GM19452 (cell line): ENCODE results near the gene DISC1.
"Not testable (repeated sequence)": the region's sequence is repeated elsewhere in the genome, so short reads cannot be mapped to it uniquely, and the experiment has no call there.

Experiments used
- ATAC-seq: cut with Tn5 transposase; IDR thresholded peaks from one replicate; pipeline ENCODE4 v1.9.1; 2021; ENCODE audit not compliant: unreplicated experiment

The DISC1 gene

GRCh38 chr1:231872461-231872910 lies 245.9 kb downstream of the DISC1 start:
- ATAC-seq, result no peak

DNA sequence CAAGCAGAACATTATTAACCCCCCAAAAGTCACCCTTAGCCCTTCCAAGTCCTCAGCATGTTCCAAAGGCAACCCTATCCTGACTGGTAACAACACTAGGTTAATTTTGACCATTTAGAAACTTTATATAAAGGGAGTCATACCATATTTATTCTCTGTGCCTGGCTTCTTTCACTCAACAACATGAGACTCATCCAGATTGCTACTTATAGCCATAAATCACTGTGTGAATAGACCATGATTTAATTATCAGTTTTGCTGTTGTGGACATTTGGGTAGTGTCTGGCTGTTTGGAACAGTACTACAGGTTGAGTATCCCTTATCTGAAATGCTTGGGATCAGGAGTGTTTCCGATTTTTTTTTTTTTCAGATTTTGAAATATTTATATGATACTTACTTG lies 252.1 kb downstream of the DISC1 start:
- no peak for ATAC-seq

- no peak for ATAC-seq
Measured at GRCh38 chr1:231879296-231879695, 252.7 kb downstream of the DISC1 start.

GRCh38 chr1:231882333-231882732 lies 255.7 kb downstream of the DISC1 start:
- no peak for ATAC-seq

DNA sequence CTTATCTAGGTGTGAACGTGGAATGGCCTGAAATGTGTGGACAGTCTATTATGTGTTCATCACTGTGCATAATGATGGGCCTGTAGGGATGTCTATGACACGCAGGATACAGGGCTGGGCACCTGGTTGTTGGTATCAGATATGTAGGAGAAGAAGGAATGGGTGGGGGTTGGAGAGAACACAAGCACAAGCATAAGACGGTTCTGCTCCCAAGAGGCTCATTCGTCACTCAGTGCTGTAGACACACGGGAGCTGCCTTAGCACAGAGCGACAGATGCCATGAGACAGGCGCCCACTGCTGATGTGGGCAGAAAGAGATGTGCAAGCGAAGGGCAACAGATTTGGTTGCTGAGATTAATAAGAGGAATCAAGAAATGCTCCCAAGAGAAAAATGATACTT lies 256.2 kb downstream of the DISC1 start:
- no peak for ATAC-seq

GRCh38 chr1:231883382-231883781 lies 256.8 kb downstream of the DISC1 start:
- no peak for ATAC-seq

- ATAC-seq, result no peak
Measured at GRCh38 chr1:231885209-231885854, 258.7 kb downstream of the DISC1 start.

- no peak for ATAC-seq
Measured at GRCh38 chr1:231887166-231887565, 260.6 kb downstream of the DISC1 start.

GRCh38 chr1:231887866-231888265 lies 261.3 kb downstream of the DISC1 start:
- no peak for ATAC-seq

DNA sequence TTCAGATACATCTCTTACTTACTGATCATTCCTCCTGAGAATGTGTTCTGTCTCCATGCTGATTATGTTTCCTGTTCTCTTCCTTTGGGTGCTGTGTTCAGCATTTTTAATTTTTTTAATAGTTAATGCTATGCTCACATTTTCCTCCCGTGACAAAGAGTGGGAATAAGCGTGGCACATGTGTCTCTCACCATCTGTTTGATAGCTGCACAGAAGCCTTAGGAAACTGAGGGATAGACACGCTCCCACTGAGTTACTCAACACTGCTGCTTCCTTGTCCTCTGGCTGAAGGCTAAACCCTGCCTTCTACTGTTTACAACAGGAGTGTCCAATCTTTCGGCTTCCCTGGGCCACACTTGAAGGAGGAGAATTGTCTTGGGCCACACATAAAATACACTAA lies 264.2 kb downstream of the DISC1 start:
- ATAC-seq, result no peak

DNA sequence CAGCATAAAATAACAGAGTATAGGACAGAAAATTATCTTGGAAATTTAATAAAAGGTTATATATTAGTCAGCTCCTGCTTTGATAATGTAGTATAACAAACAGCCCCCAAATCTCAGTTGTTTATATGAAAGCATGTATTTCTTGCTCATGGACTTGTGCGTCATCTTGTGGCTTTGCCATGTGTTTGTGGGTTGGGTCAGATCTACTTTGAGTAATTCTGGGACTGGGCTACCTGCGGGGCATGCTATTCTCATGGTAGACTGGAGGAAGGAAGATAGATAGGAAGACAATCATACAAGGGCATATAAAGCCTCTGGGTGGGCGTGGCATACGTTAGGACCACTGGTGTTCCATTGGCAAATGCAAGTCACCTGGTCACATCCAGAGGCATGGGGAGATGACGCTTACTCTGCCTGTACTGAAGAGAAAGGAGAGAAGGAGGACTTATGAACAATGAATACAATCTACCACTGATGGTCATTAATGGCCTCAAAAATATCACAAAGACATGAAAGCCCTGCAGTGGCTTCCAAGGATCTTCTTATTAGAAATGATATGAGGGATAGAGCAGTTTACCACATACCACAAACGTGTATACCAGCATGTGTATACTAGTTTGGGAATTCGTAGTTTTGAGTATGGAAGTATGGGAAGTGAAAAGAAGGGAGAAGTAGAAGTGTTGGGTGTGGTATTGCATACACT lies 267.0 kb downstream of the DISC1 start:
- ATAC-seq, result no peak

DNA sequence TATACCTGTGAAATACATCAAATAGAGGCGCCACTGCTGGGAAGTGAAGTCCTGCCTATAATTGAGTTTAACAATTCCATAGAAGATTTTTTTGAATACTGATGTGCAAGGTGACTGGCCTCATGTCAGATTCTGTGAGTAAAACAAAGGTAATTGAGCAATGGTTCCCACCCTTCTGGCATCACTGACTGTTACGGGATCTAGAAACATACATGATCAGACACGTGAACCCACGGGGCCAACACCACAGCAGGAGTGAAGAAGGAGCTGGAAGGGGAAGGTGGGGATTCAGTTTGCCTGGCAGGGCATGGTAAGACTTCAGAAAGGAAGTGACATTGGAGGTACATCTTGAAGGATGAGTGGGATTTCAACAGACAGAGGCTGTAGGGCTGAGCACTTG lies 270.2 kb downstream of the DISC1 start:
- no peak for ATAC-seq

- ATAC-seq, result no peak
Measured at GRCh38 chr1:231899046-231899445, 272.5 kb downstream of the DISC1 start.

DNA sequence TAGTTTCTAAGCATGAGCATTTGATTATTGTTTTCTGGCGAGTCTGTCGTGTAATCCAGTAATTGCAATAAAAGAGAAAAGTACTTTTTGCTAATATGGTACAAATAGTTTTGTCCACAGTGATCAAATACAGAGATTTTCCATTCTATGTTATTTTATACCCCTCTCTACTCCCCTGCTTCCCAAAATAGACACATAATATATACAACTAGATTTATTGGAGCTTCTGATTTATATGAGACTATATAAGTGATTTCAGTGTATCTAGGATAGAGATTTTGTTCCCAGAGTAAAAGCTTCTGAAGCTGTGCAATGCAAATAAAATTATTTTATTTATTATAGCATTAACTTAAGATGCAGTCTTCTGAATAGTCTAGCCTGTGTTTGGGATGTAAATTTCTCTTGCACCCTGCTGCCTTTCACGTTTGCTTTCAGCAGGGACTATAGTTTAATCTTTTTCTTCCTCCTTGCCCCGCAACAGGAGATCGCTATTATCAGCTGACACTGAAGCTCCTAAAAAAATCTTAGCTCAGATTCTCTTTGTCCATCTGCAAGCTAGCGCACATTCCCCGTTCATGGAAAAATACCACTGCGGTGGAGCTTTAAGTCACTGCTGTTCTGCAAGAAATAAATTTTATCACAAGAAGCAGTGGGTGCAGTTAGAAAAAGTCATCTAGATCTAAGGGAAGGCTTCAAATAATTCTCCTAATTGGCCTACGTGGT lies 273.3 kb downstream of the DISC1 start:
- ATAC-seq, result no peak

- no peak for ATAC-seq
Measured at GRCh38 chr1:231903586-231904081, 277.0 kb downstream of the DISC1 start.

DNA sequence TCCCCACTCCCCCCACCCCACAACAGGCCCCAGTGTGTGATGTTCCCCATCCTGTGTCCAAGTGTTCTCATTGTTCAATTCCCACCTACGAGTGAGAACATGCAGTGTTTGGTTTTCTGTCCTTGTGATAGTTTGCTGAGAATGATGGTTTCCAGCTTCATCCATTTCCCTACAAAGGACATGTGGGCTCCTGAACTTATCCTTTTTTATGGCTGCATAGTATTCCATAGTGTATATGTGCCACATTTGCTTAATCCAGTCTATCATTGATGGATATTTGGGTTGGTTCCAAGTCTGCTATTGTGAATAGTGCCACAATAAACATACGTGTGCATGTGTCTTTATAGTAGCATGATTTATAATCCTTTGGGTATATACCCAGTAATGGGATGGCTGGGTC lies 280.7 kb downstream of the DISC1 start:
- not testable (repeated sequence) for ATAC-seq

DNA sequence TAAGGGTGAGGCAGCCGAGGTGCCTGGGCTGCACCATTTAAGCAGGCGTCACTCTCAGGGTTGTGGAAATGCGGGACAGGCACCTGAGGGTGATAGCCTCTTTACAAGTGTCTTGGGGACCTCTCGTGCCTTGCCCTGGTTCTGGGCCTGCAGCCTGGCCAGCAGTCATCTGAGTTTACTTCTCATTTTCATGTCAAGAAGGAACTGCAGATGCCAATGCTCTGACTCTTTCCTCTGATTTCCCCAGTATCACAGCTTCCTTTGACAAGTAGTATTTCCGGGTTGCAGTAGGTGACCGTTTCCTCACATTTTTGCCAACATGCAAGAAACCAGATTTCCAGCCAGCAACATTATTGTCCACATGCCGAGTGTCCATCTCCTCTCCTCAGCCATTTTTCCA lies 286.9 kb downstream of the DISC1 start:
- ATAC-seq, result no peak

GRCh38 chr1:231918239-231919015 lies 291.8 kb downstream of the DISC1 start:
- no peak for ATAC-seq

- no peak for ATAC-seq
Measured at GRCh38 chr1:231919239-231919885, 292.8 kb downstream of the DISC1 start.

DNA sequence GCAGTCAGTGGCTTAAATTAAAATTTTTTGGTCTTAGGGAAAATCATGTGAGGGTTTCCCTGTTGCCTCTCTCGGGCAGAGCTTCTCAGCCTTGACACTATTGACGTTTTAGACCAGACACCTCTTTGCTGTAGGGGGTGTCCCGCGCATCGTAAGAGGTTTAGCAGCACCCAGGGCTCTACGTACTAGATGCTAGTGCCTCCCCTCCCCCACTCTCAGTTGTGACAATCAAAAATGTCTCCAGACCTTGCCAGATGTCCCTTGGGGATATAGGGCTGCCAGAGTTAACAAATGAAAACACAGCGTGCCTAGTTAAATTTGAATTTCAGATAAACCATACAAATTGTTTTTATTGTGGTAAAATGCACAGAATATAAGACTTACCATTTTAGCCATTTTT lies 293.3 kb downstream of the DISC1 start:
- no peak for ATAC-seq
